HG03565 (cell line): ENCODE data around the gene CDC14C.

Experiments
- ATAC-seq: cut with Tn5 transposase; IDR thresholded peaks from one replicate; pipeline ENCODE4 v1.9.1; 2021; ENCODE audit warnings: mild to moderate bottlenecking, moderate library complexity; ENCODE audit not compliant: unreplicated experiment

Gene CDC14C

GRCh38 chr7:48971173-48971572, 46.8 kb downstream of the CDC14C start:
- ATAC-seq: no peak

GRCh38 chr7:48976253-48976652, 51.9 kb downstream of the CDC14C start:
- no peak for ATAC-seq

DNA sequence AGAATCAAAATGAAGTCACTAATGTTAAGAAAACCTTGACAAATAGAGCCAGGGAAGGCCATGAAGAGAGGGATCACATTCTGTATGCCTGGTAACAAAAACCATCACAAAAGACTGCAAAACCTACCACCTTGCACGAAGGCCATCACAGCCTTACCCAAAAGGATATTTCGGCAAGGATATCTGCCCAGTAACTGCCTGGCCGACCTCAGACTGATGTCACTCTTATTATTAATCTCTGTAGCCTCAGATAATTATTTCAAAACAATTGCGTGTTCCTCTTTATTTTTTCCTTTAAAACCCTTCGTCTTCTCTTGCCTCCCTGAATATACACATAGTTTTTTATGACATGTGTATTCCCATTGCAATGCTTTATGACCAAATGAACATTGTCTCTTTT, 52.5 kb downstream of the CDC14C start:
- ATAC-seq: no peak
